ENCODE results near the gene MMEL1. TPM values are rescaled to one million over a fixed set of nuclear protein-coding genes. Genes with fewer than 3 reads are reported as not detected.

Gene MMEL1
- total and polyA plus RNA-seq, 2 experiments from 2014 or later = 0.57 to 0.90 TPM

DNA sequence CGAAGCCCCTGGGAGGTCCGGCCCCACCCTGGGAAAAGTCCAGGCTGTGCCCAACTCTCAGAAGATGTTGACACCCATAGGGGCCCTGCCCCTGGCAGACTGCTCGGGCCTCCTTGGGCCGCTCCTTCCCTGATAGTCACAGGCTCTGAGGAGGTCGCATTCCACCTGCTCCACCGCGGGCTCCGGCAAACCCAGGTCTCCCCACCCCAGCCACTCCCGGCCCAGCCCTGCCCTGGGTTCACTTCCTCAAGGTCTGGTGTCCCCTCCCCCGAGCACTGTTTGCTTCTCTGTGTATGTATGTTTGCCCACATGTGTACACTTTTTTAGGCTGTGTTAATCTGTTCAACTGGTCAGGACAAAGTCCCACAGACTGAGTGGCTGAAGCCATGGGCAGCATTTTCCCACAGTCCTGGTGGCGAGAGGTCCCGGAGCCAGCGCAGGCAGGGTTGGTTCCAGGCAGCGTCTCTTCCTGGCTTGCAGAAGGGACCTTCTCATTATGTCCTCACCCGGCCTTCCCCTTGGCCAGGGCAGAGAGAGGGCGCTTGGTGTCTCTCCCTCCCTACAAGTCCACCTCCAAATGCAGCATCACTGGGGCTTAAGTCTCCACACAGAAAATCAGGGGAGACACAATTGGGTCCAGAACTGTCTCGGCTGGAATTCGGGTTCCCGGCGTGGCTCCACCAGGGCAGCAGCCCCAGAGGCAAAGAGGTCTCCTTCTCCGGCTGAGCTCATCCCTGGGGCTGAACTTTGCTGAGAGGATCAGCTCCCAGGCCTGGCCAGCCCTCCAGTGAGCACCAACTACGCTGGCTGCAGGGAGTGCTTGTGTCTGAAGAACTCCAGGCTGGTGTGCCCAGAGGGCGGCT, 56.8 kb downstream of the MMEL1 start:
- Histone ChIP-seq H3K4me2 (no peak overlapping the region), H3K27ac (ENCODE audit: low read depth) (no peak overlapping the region), H4K20me1 (replicated peaks; ENCODE audit: insufficient read depth) (no peaks in the 10 kb centered on the region), H3K79me2 (replicated peaks; ENCODE audit: insufficient read depth) (no peaks in the 10 kb centered on the region), H3K4me3 (no peak overlapping the region), H2AFZ (no peak overlapping the region), H3K9me2 (ENCODE audit: insufficient read depth) (0 out of 2 replicates have a peak, but pooled peaks cover 5% of the 10 kb centered on the region), H3F3A (replicated peaks; ENCODE audit: low read depth) (no peaks in the 10 kb centered on the region), H3K4me1 (ENCODE audit: insufficient read depth) (no peaks in the 10 kb centered on the region), H3K27me3 (ENCODE audit: insufficient read depth) (no peaks in the 10 kb centered on the region), H3K36me3 (ENCODE audit: insufficient read depth) (no peaks in the 10 kb centered on the region)
- Mint-ChIP-seq H3K9me3 (peaks cover 13% of the 10 kb centered on the region), H3K27ac (no peak overlapping the region), H3K27me3 (ENCODE audit: insufficient read depth, low read depth, poor library complexity) (peaks cover 4% of the 10 kb centered on the region), H3K4me3 (no peak overlapping the region), H3K4me1 (peaks cover 2% of the 10 kb centered on the region; the same call in 2 of the 3 replicates), H3K36me3 (ENCODE audit: low read depth) (no peaks in the 10 kb centered on the region)
- no peak for TF ChIP-seq ZNF114 (CRISPR knock-in tag; IDR thresholded peaks at IDR 0.05)
- no peak for TF ChIP-seq STAT1 (IDR thresholded peaks at IDR 0.05; ENCODE audit: unreplicated experiment)
- TF ChIP-seq, protein P1, sequence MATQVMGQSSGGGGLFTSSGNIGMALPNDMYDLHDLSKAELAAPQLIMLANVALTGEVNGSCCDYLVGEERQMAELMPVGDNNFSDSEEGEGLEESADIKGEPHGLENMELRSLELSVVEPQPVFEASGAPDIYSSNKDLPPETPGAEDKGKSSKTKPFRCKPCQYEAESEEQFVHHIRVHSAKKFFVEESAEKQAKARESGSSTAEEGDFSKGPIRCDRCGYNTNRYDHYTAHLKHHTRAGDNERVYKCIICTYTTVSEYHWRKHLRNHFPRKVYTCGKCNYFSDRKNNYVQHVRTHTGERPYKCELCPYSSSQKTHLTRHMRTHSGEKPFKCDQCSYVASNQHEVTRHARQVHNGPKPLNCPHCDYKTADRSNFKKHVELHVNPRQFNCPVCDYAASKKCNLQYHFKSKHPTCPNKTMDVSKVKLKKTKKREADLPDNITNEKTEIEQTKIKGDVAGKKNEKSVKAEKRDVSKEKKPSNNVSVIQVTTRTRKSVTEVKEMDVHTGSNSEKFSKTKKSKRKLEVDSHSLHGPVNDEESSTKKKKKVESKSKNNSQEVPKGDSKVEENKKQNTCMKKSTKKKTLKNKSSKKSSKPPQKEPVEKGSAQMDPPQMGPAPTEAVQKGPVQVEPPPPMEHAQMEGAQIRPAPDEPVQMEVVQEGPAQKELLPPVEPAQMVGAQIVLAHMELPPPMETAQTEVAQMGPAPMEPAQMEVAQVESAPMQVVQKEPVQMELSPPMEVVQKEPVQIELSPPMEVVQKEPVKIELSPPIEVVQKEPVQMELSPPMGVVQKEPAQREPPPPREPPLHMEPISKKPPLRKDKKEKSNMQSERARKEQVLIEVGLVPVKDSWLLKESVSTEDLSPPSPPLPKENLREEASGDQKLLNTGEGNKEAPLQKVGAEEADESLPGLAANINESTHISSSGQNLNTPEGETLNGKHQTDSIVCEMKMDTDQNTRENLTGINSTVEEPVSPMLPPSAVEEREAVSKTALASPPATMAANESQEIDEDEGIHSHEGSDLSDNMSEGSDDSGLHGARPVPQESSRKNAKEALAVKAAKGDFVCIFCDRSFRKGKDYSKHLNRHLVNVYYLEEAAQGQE (IDR thresholded peaks at IDR 0.05; ENCODE audit: unreplicated experiment) = no peak
- TF ChIP-seq, protein P2, sequence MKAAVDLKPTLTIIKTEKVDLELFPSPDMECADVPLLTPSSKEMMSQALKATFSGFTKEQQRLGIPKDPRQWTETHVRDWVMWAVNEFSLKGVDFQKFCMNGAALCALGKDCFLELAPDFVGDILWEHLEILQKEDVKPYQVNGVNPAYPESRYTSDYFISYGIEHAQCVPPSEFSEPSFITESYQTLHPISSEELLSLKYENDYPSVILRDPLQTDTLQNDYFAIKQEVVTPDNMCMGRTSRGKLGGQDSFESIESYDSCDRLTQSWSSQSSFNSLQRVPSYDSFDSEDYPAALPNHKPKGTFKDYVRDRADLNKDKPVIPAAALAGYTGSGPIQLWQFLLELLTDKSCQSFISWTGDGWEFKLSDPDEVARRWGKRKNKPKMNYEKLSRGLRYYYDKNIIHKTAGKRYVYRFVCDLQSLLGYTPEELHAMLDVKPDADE (IDR thresholded peaks at IDR 0.05) = no peak
- TF ChIP-seq EZH2 (IDR thresholded peaks at IDR 0.05; ENCODE audit: low read depth, unreplicated experiment) = no peak
- TF ChIP-seq CREB1 (CRISPR knock-in tag; IDR thresholded peaks at IDR 0.05; ENCODE audit: low read depth) = no peak
- TF ChIP-seq JUNB (IDR thresholded peaks at IDR 0.05; ENCODE audit: unreplicated experiment) = no peak
- TF ChIP-seq, protein P3, sequence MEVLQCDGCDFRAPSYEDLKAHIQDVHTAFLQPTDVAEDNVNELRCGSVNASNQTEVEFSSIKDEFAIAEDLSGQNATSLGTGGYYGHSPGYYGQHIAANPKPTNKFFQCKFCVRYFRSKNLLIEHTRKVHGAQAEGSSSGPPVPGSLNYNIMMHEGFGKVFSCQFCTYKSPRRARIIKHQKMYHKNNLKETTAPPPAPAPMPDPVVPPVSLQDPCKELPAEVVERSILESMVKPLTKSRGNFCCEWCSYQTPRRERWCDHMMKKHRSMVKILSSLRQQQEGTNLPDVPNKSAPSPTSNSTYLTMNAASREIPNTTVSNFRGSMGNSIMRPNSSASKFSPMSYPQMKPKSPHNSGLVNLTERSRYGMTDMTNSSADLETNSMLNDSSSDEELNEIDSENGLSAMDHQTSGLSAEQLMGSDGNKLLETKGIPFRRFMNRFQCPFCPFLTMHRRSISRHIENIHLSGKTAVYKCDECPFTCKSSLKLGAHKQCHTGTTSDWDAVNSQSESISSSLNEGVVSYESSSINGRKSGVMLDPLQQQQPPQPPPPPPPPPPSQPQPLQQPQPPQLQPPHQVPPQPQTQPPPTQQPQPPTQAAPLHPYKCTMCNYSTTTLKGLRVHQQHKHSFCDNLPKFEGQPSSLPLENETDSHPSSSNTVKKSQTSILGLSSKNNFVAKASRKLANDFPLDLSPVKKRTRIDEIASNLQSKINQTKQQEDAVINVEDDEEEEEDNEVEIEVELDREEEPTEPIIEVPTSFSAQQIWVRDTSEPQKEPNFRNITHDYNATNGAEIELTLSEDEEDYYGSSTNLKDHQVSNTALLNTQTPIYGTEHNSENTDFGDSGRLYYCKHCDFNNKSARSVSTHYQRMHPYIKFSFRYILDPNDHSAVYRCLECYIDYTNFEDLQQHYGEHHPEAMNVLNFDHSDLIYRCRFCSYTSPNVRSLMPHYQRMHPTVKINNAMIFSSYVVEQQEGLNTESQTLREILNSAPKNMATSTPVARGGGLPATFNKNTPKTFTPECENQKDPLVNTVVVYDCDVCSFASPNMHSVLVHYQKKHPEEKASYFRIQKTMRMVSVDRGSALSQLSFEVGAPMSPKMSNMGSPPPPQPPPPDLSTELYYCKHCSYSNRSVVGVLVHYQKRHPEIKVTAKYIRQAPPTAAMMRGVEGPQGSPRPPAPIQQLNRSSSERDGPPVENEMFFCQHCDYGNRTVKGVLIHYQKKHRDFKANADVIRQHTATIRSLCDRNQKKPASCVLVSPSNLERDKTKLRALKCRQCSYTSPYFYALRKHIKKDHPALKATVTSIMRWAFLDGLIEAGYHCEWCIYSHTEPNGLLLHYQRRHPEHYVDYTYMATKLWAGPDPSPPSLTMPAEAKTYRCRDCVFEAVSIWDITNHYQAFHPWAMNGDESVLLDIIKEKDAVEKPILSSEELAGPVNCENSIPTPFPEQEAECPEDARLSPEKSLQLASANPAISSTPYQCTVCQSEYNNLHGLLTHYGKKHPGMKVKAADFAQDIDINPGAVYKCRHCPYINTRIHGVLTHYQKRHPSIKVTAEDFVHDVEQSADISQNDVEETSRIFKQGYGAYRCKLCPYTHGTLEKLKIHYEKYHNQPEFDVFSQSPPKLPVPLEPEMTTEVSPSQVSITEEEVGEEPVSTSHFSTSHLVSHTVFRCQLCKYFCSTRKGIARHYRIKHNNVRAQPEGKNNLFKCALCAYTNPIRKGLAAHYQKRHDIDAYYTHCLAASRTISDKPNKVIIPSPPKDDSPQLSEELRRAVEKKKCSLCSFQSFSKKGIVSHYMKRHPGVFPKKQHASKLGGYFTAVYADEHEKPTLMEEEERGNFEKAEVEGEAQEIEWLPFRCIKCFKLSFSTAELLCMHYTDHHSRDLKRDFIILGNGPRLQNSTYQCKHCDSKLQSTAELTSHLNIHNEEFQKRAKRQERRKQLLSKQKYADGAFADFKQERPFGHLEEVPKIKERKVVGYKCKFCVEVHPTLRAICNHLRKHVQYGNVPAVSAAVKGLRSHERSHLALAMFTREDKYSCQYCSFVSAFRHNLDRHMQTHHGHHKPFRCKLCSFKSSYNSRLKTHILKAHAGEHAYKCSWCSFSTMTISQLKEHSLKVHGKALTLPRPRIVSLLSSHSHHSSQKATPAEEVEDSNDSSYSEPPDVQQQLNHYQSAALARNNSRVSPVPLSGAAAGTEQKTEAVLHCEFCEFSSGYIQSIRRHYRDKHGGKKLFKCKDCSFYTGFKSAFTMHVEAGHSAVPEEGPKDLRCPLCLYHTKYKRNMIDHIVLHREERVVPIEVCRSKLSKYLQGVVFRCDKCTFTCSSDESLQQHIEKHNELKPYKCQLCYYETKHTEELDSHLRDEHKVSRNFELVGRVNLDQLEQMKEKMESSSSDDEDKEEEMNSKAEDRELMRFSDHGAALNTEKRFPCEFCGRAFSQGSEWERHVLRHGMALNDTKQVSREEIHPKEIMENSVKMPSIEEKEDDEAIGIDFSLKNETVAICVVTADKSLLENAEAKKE (CRISPR knock-in tag; IDR thresholded peaks at IDR 0.05) = no peak
- TF ChIP-seq, protein P4, sequence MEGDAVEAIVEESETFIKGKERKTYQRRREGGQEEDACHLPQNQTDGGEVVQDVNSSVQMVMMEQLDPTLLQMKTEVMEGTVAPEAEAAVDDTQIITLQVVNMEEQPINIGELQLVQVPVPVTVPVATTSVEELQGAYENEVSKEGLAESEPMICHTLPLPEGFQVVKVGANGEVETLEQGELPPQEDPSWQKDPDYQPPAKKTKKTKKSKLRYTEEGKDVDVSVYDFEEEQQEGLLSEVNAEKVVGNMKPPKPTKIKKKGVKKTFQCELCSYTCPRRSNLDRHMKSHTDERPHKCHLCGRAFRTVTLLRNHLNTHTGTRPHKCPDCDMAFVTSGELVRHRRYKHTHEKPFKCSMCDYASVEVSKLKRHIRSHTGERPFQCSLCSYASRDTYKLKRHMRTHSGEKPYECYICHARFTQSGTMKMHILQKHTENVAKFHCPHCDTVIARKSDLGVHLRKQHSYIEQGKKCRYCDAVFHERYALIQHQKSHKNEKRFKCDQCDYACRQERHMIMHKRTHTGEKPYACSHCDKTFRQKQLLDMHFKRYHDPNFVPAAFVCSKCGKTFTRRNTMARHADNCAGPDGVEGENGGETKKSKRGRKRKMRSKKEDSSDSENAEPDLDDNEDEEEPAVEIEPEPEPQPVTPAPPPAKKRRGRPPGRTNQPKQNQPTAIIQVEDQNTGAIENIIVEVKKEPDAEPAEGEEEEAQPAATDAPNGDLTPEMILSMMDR (conservative IDR thresholded peaks at IDR 0.05; ENCODE audit: low read depth in 2 of 2) = no peak
- no peak for TF ChIP-seq ZNF331 (CRISPR knock-in tag; IDR thresholded peaks at IDR 0.05; ENCODE audit: low read depth)
- no peak for TF ChIP-seq POLR2AphosphoS5 (IDR thresholded peaks at IDR 0.05; ENCODE audit: low read depth)
- no peak for TF ChIP-seq NANOG (IDR thresholded peaks at IDR 0.05; ENCODE audit: borderline replicate concordance)
- TF ChIP-seq EZH2phosphoT487 (IDR thresholded peaks at IDR 0.05; ENCODE audit: unreplicated experiment) = no peak
- ATAC-seq = no peak
- DNase-seq (ENCODE audit: low spot score) = no peak

All from GM23338 (cell line).